NCI-H1694 treated with DMSO at 0.1 percent for 48 hours (cell line): ENCODE data around the gene GPR52.
"Not testable (repeated sequence)": the region's sequence is repeated elsewhere in the genome, so short reads cannot be mapped to it uniquely, and the experiment has no call there.

ENCODE experiments used
- DNase-seq: peaks from one replicate; lab custom pipeline; 2025; lab: John Stamatoyannopoulos, UW

The GPR52 gene

GRCh38 chr1:174447866-174448530 lies at the start of gene GPR52:
GPR52 (plus strand) TSS chr1:174447964; CDS start chr1:174448112, 148 bp downstream.
- no peak for DNase-seq

GRCh38 chr1:174398246-174398645 lies 49.5 kb upstream of the GPR52 start:
- no peak for DNase-seq

GRCh38 chr1:174399211-174399610 lies 48.6 kb upstream of the GPR52 start:
- DNase-seq = no peak

GRCh38 chr1:174401075-174401474 lies 46.7 kb upstream of the GPR52 start:
- DNase-seq = no peak

- DNase-seq = no peak
Measured at GRCh38 chr1:174405219-174405618, 42.5 kb upstream of the GPR52 start.

GRCh38 chr1:174406421-174406820 lies 41.3 kb upstream of the GPR52 start:
- no peak for DNase-seq

GRCh38 chr1:174407665-174408064 lies 40.1 kb upstream of the GPR52 start:
- no peak for DNase-seq

- no peak for DNase-seq
Measured at GRCh38 chr1:174408146-174408545, 39.6 kb upstream of the GPR52 start.

- DNase-seq = not testable (repeated sequence)
Measured at GRCh38 chr1:174409801-174410200, 38.0 kb upstream of the GPR52 start.

GRCh38 chr1:174413632-174414031 lies 34.1 kb upstream of the GPR52 start:
- no peak for DNase-seq

- DNase-seq = no peak
Measured at GRCh38 chr1:174414203-174414602, 33.6 kb upstream of the GPR52 start.

- no peak for DNase-seq
Measured at GRCh38 chr1:174415506-174415905, 32.3 kb upstream of the GPR52 start.

- DNase-seq = no peak
Measured at GRCh38 chr1:174417921-174418320, 29.8 kb upstream of the GPR52 start.

GRCh38 chr1:174425121-174425520 lies 22.6 kb upstream of the GPR52 start:
- DNase-seq = no peak

- no peak for DNase-seq
Measured at GRCh38 chr1:174426153-174426552, 21.6 kb upstream of the GPR52 start.

- DNase-seq = no peak
Measured at GRCh38 chr1:174428033-174428432, 19.7 kb upstream of the GPR52 start.

- DNase-seq = no peak
Measured at GRCh38 chr1:174428739-174429138, 19.0 kb upstream of the GPR52 start.

- DNase-seq = no peak
Measured at GRCh38 chr1:174433451-174433850, 14.3 kb upstream of the GPR52 start.

GRCh38 chr1:174445351-174445750 lies 2.4 kb upstream of the GPR52 start:
- DNase-seq = no peak

- DNase-seq = no peak
Measured at GRCh38 chr1:174445817-174446216, 1.9 kb upstream of the GPR52 start.

GRCh38 chr1:174448531-174448883 lies 743 bp downstream of the GPR52 start:
- DNase-seq = no peak

GRCh38 chr1:174448974-174449373 lies 1.2 kb downstream of the GPR52 start:
- DNase-seq = no peak

- DNase-seq = no peak
Measured at GRCh38 chr1:174451408-174451807, 3.6 kb downstream of the GPR52 start.

- DNase-seq = no peak
Measured at GRCh38 chr1:174465855-174466254, 18.1 kb downstream of the GPR52 start.

- no peak for DNase-seq
Measured at GRCh38 chr1:174466607-174467006, 18.8 kb downstream of the GPR52 start.
